ENCODE data around the gene FOSL1.

DNA sequence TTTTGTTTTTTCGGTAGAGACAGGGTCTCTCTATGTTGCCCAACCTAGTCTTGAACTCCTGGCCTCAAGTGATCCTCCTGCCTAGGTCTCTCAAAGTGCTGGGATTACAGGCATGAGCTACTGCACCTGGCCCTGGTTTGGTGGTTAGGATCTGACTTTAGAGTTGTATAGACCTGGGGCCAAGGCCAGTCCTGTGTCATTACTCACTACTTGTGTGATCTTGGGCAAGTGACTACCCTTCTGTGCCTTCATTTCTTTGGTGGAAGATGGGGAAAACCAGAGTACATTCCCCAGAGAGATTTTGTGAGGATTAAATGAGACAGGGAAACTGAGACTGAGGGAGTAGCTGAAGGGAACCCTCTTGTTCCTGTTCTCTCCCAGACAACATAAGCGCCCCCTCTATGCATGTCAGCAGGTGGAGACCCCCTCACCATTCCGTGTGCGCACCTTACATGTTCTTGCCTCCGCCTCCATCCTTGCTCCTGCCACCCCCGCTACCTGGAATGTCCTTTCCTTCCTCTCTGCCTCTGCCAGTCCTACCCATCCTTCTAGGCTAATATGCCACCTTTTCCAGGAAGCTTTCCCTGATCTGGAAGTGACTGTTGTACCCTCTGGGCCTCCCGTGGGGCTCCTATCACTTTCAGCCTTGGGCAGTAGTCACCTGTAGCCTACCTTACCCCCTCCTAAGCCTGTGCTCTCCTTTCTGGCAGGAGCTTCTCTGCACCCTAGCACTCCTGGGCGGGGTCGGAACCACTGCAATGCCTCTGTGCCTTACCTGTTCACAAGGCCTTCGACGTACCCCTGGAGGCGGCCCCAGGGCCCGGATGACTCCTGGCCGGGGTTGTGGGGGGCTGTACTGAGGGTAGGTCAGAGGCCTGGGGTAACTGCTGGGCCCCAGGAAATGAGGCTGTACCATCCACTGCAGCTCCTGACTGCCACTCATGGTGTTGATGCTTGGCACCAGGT is 3.9 kb downstream of the FOSL1 start:
- TF ChIP-seq, protein P1, sequence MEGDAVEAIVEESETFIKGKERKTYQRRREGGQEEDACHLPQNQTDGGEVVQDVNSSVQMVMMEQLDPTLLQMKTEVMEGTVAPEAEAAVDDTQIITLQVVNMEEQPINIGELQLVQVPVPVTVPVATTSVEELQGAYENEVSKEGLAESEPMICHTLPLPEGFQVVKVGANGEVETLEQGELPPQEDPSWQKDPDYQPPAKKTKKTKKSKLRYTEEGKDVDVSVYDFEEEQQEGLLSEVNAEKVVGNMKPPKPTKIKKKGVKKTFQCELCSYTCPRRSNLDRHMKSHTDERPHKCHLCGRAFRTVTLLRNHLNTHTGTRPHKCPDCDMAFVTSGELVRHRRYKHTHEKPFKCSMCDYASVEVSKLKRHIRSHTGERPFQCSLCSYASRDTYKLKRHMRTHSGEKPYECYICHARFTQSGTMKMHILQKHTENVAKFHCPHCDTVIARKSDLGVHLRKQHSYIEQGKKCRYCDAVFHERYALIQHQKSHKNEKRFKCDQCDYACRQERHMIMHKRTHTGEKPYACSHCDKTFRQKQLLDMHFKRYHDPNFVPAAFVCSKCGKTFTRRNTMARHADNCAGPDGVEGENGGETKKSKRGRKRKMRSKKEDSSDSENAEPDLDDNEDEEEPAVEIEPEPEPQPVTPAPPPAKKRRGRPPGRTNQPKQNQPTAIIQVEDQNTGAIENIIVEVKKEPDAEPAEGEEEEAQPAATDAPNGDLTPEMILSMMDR (IDR thresholded peaks at IDR 0.05): no peak
- no peak for TF ChIP-seq POLR2A (IDR thresholded peaks at IDR 0.05)

Measured in tibial nerve (tissue), 3 donors.